DMS 273 (cell line): ENCODE results near the gene DUSP9.
"Not testable (repeated sequence)": the region's sequence is repeated elsewhere in the genome, so short reads cannot be mapped to it uniquely, and the experiment has no call there.

ENCODE experiments used
- DNase-seq: peaks from one replicate; lab custom pipeline; 2025; ENCODE audit not compliant: unreplicated experiment; lab: John Stamatoyannopoulos, UW

Gene DUSP9

GRCh38 chrX:153689654-153690465 is 42.9 kb downstream of the DUSP9 start:
- DNase-seq: peak; percentile 48

- DNase-seq: no peak
These were observed 43.5 kb downstream of the DUSP9 start for GRCh38 chrX:153690466-153690865.

- DNase-seq: not testable (repeated sequence)
These were observed 44.2 kb downstream of the DUSP9 start for GRCh38 chrX:153691032-153691827.

GRCh38 chrX:153692003-153692402 is 45.0 kb downstream of the DUSP9 start:
- DNase-seq: no peak

GRCh38 chrX:153692611-153693156 is 45.7 kb downstream of the DUSP9 start:
- no peak for DNase-seq

- no peak for DNase-seq
These were observed 46.4 kb downstream of the DUSP9 start for GRCh38 chrX:153693216-153694086.

- not testable (repeated sequence) for DNase-seq
These were observed 47.3 kb downstream of the DUSP9 start for GRCh38 chrX:153694256-153694655.

- DNase-seq: no peak
These were observed 47.8 kb downstream of the DUSP9 start for GRCh38 chrX:153694687-153695270.

GRCh38 chrX:153696100-153696499 is 49.1 kb downstream of the DUSP9 start:
- no peak for DNase-seq

- not testable (repeated sequence) for DNase-seq
These were observed 49.5 kb downstream of the DUSP9 start for GRCh38 chrX:153696538-153696937.

GRCh38 chrX:153696986-153697722 is 50.2 kb downstream of the DUSP9 start:
- peak; percentile 47 for DNase-seq

GRCh38 chrX:153697924-153698865 is 51.2 kb downstream of the DUSP9 start:
- DNase-seq: no peak

GRCh38 chrX:153699210-153699783 is 52.3 kb downstream of the DUSP9 start:
- DNase-seq: not testable (repeated sequence)

GRCh38 chrX:153699784-153700371 is 52.9 kb downstream of the DUSP9 start:
- DNase-seq: not testable (repeated sequence)

- no peak for DNase-seq
These were observed 53.5 kb downstream of the DUSP9 start for GRCh38 chrX:153700376-153700945.
